ENCODE data around the gene DGKQ. TPM values are rescaled to one million over a fixed set of nuclear protein-coding genes. Genes with fewer than 3 reads are reported as not detected.
"Not testable (repeated sequence)": the region's sequence is repeated elsewhere in the genome, so short reads cannot be mapped to it uniquely, and the experiment has no call there.

The DGKQ gene
- polyA plus RNA-seq, 2 of the 4 experiments (the other 2 are of a cell fraction): 2.7 to 7.8 TPM

GRCh38 chr4:999240-999863 lies 26.0 kb upstream of the DGKQ start:
- POLR2A ChIA-PET; H3K9me3 ChIP-seq; H3K4me3 ChIP-seq; H3K4me2 ChIP-seq; CTCF ChIA-PET; H3K4me1 ChIP-seq; H3K27ac ChIP-seq; FAIRE-seq; DNase-seq (ENCODE audit: low read depth in 1 of 2, low spot score in 1 of 2): not testable (repeated sequence)
- peak; percentile 13 to 28; a peak in 1 of 6 replicates for ATAC-seq
- 81% methylated on average over 15 of the region's 21 CpGs for WGBS (ENCODE audit: missing lambda C conversion rate)

- no peaks in the 10 kb centered on the region for H3K9me3 ChIP-seq
- FAIRE-seq (no peak), ATAC-seq (no peak; a peak in 1 of 6 replicates), DNase-seq (ENCODE audit: low read depth in 1 of 2, low spot score in 1 of 2) (no peak)
- 86% methylated on average over 9 of the region's 12 CpGs for WGBS (ENCODE audit: missing lambda C conversion rate)
- TF ChIP-seq MAX (IDR thresholded peaks at IDR 0.05) (no peak), NPAS2 (CRISPR knock-in tag; IDR thresholded peaks at IDR 0.05; ENCODE audit: borderline replicate concordance) (no peak), ESRRA (IDR thresholded peaks at IDR 0.05; ENCODE audit: borderline replicate concordance, low read length) (no peak), ZFP36 (IDR thresholded peaks at IDR 0.05; ENCODE audit: borderline replicate concordance, partially characterized antibody) (no peak), HES2 (IDR thresholded peaks at IDR 0.05) (no peak), PBX3 (IDR thresholded peaks at IDR 0.05) (no peak), FOSL2 (IDR thresholded peaks at IDR 0.05) (no peak), FOSL2 (CRISPR knock-in tag; IDR thresholded peaks at IDR 0.05) (no peak), USF2 (IDR thresholded peaks at IDR 0.05) (no peak)
- ChIA-PET POLR2A (no interaction called here), CTCF (no interaction called here)
- H3K4me3 ChIP-seq: peak overlapping the region; percentile 41; the same call in 1 of the 3 replicates
- peak overlapping the region in 1 of 2 experiments; percentile 91; a peak in 2 of 6 replicates for H3K27ac ChIP-seq
- H3K4me2 ChIP-seq: peak overlapping the region; percentile 86; the same call in 2 of the 3 replicates
- H3K4me1 ChIP-seq: peaks cover 13% of the 10 kb centered on the region
Measured at GRCh38 chr4:998096-998691, 24.8 kb upstream of the DGKQ start.

GRCh38 chr4:997375-998071 lies 24.2 kb upstream of the DGKQ start:
- H3K27ac ChIP-seq: peak overlapping the region; percentile 62 to 91; a peak in 5 of 6 replicates
- no peaks in the 10 kb centered on the region for H3K9me3 ChIP-seq
- H3K4me1 ChIP-seq: peaks cover 19% of the 10 kb centered on the region
- 50% methylated on average over 5 of the region's 68 CpGs for WGBS (ENCODE audit: missing lambda C conversion rate)
- FAIRE-seq (no peak), ATAC-seq (peak in 1 of 2 experiments; percentile 4; a peak in 1 of 6 replicates), DNase-seq (ENCODE audit: low read depth in 1 of 2, low spot score in 1 of 2) (no peak)
- peak overlapping the region; percentile 41 for H3K4me3 ChIP-seq
- TF ChIP-seq CEBPB (IDR thresholded peaks at IDR 0.05) (no peak), GATA3 (IDR thresholded peaks at IDR 0.05; ENCODE audit: borderline replicate concordance) (no peak), PBX3 (IDR thresholded peaks at IDR 0.05) (no peak), E2F6 (IDR thresholded peaks at IDR 0.05; ENCODE audit: borderline replicate concordance, low read depth) (no peak), RNF2 (IDR thresholded peaks at IDR 0.05; ENCODE audit: borderline replicate concordance, low read depth) (no peak), NFE2L2 (conservative IDR thresholded peaks at IDR 0.05; ENCODE audit: low read length) (no peak), PHF8 (IDR thresholded peaks at IDR 0.05; ENCODE audit: borderline replicate concordance, low read depth) (no peak), FOSL2 (IDR thresholded peaks at IDR 0.05) (no peak), FOSL2 (CRISPR knock-in tag; IDR thresholded peaks at IDR 0.05) (no peak), MAX (IDR thresholded peaks at IDR 0.05) (no peak), FOXS1 (CRISPR knock-in tag; IDR thresholded peaks at IDR 0.05) (no peak), ZSCAN20 (CRISPR knock-in tag; IDR thresholded peaks at IDR 0.05) (no peak), MYC (IDR thresholded peaks at IDR 0.05; ENCODE audit: borderline replicate concordance, low read length) (no peak), CBX2 (IDR thresholded peaks at IDR 0.05; ENCODE audit: borderline replicate concordance, low read depth) (no peak)
- H3K4me2 ChIP-seq: peak overlapping the region; percentile 86
- CTCF ChIA-PET: no interaction called here
- POLR2A ChIA-PET: no interaction called here

Data from A549 (cell line).